ENCODE results near the gene TMEM212.

DNA sequence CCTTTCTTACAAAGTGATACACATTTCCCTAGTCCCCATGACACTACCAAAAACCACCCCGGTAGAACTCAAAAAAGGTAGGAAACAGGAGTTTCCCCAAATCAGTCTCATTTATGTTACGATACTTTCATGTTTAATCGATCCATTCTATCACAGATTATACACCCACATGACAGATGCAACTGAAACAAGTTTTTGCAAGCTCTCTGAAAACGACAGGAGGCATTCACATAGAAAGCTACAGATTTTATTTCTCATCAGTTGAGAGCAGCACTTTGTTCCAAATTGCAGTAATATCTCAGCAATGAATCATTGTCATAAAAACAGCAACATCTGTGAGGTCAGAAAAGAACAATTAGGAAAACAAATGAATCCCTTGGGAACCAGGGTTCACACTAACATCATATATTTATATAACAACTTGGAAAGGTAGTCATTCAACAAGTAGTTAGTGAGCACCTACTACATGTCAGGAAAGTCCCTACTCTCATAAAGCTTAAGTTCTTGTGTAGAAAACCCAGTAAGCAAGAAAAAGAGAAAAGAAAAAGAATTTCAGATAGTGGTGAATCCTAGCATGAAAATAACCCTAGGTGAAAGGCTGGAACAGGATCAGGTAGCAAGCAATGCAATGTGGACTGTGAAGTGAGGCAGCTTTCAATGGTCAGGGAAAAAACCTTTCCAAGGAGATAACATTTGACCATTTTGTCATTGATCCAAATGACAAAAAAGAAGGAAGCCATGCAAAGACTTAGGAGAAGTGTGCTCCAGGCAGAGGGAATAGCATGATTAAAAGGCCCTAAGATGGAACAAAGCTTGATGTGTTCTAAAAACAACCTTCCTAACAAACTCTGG lies 41.2 kb upstream of the TMEM212 start:
- no peak for TF ChIP-seq POLR2AphosphoS5 (IDR thresholded peaks at IDR 0.05; ENCODE audit: borderline replicate concordance, low read depth, low read length)
- TF ChIP-seq FOXP2 (optimal IDR thresholded peaks at IDR 0.05; ENCODE audit: control extremely low read depth, extremely low read length, insufficient read depth) = no peak
- no peak for TF ChIP-seq EZH2 (IDR thresholded peaks at IDR 0.05)

Measured in SK-N-MC (cell line).